ENCODE data around the gene ZNF593OS. TPM values are rescaled to one million over a fixed set of nuclear protein-coding genes. Genes with fewer than 3 reads are reported as not detected.

Gene ZNF593OS
- total and polyA plus RNA-seq, 2 of the 8 experiments (the other 6 are each of a cell fraction or from before 2014, with no cell fraction given): not detected

GRCh38 chr1:26164036-26164860 is 7.4 kb downstream of the ZNF593OS start:
- H3K4me3 ChIP-seq (ENCODE audit: extremely low read depth in 1 of 4, insufficient read depth in 2 of 4, low read depth in 3 of 4, low read length in 4 of 4): peak overlapping the region; percentile 39 to 65 (median 46)
- H2AK5ac ChIP-seq (ENCODE audit: low read depth, low read length): no peak overlapping the region
- no peak overlapping the region for H3K4ac ChIP-seq (replicated peaks; ENCODE audit: insufficient read length, low read depth, low read length)
- WGBS, 2 experiments (ENCODE audit: extremely low coverage in 1 of 2, insufficient coverage in 1 of 2, insufficient read length in 1 of 2, insufficient replicate concordance in 2 of 2, low coverage in 1 of 2, low lambda C conversion rate in 2 of 2, missing lambda C conversion rate in 1 of 2): 17% methylated on average over 30 of the region's 72 CpGs; no CpG with 5 or more reads in 1 of the 2 experiments
- peak overlapping the region; percentile 78 for H3K18ac ChIP-seq (ENCODE audit: extremely low read depth, low read length)
- H3K14ac ChIP-seq (ENCODE audit: insufficient read length): no peak overlapping the region
- H3K79me1 ChIP-seq (ENCODE audit: low read depth, low read length): no peaks in the 10 kb centered on the region
- H2BK20ac ChIP-seq (ENCODE audit: low read length): no peak overlapping the region
- no peak overlapping the region for H4K91ac ChIP-seq (replicated peaks; ENCODE audit: insufficient read length, low read length)
- peak overlapping the region; percentile 14; the same call in 1 of the 2 replicates for H2AFZ ChIP-seq (ENCODE audit: low read length)
- H3K9me3 ChIP-seq (ENCODE audit: insufficient read depth in 2 of 2, low read depth in 1 of 2, low read length in 1 of 2): no peaks in the 10 kb centered on the region
- H3K23ac ChIP-seq (ENCODE audit: insufficient read length): no peak overlapping the region
- no peak overlapping the region for H2BK120ac ChIP-seq (replicated peaks; ENCODE audit: low read depth, low read length)
- no peaks in the 10 kb centered on the region for H3K79me2 ChIP-seq (ENCODE audit: control insufficient read depth in 1 of 2, insufficient read depth in 2 of 2, low read length in 2 of 2)
- H2BK5ac ChIP-seq (ENCODE audit: low read depth, low read length): peak overlapping the region; percentile 24; the same call in 1 of the 2 replicates
- H3K4me2 ChIP-seq (ENCODE audit: insufficient read depth in 1 of 2, low read depth in 2 of 2, low read length in 2 of 2): peak overlapping the region; percentile 81 to 89
- peaks cover 3 to 5% of the 10 kb centered on the region in 2 experiments for H4K20me1 ChIP-seq (replicated peaks in 1 of 2; ENCODE audit: control insufficient read depth in 1 of 2, insufficient read depth in 2 of 2, low read length in 2 of 2)
- H3K23me2 ChIP-seq (ENCODE audit: low read depth, low read length): peaks cover 8% of the 10 kb centered on the region; the same call in 1 of the 2 replicates
- H2BK15ac ChIP-seq (ENCODE audit: low read length): no peak overlapping the region
- peak overlapping the region; percentile 65 for H4K8ac ChIP-seq (ENCODE audit: extremely low read depth, insufficient read depth, low read length)
- H3K56ac ChIP-seq (replicated peaks; ENCODE audit: insufficient read length, low read depth, low read length): no peak overlapping the region
- peak in 1 of 2 experiments; percentile 85 for DNase-seq (ENCODE audit: low read depth in 1 of 2, low spot score in 2 of 2)
- H3K27ac ChIP-seq (ENCODE audit: low read depth, low read length): no peak overlapping the region
- peak overlapping the region in 2 of 4 experiments; percentile 10 to 20; a peak in 2 of 7 replicates for H3K9ac ChIP-seq (replicated peaks in 1 of 4; ENCODE audit: extremely low read depth in 1 of 4, low read depth in 3 of 4, low read length in 3 of 4)
- ChIA-PET POLR2A (ENCODE audit: partially characterized antibody) (interaction anchor here (1.0 to 1.4 kb wide), 2 partner anchors 36 to 126 kb away, joined by 3 to 4 read pairs; no protein-coding TSS in a partner anchor), CTCF (ENCODE audit: partially characterized antibody) (interaction anchor here (0.7 to 4.0 kb wide), 13 partner anchors 8 to 134 kb away, joined by 3 to 18 read pairs (median 4); no protein-coding TSS in a partner anchor)
- peaks cover 5 to 36% (median 15%) of the 10 kb centered on the region in 4 experiments for H3K4me1 ChIP-seq (replicated peaks in 1 of 4; ENCODE audit: control insufficient read depth in 3 of 4, insufficient read depth in 4 of 4, low read length in 3 of 4)
- H3K36me3 ChIP-seq (ENCODE audit: control insufficient read depth in 2 of 4, insufficient read depth in 4 of 4, low read length in 3 of 4): no peaks in the 10 kb centered on the region
- peaks cover 31 to 57% (median 51%) of the 10 kb centered on the region in 4 experiments for H3K27me3 ChIP-seq (replicated peaks in 1 of 4; ENCODE audit: control insufficient read depth in 3 of 4, extremely low read depth in 1 of 4, insufficient read depth in 3 of 4, low read length in 3 of 4)
- no peak for FAIRE-seq
- peak overlapping the region; percentile 87; the same call in 1 of the 2 replicates for H2BK12ac ChIP-seq (ENCODE audit: low read depth, low read length)
- H4K5ac ChIP-seq (ENCODE audit: insufficient read length, low read depth, low read length): no peak overlapping the region
- TF ChIP-seq TCF12 (IDR thresholded peaks at IDR 0.05; ENCODE audit: low read depth, low read length): no peak
- no peak for TF ChIP-seq CHD1 (IDR thresholded peaks at IDR 0.05; ENCODE audit: low read depth, low read length)
- TF ChIP-seq RBBP5 (IDR thresholded peaks at IDR 0.05; ENCODE audit: borderline replicate concordance, low read depth, low read length): no peak; the same call in 1 of the 2 replicates
- TF ChIP-seq CTBP2 (IDR thresholded peaks at IDR 0.05; ENCODE audit: borderline replicate concordance, insufficient read depth, insufficient read length, low read length): peak; percentile 52
- no peak for TF ChIP-seq HDAC6 (IDR thresholded peaks at IDR 0.05; ENCODE audit: low read depth, low read length)
- no peak for TF ChIP-seq BACH1 (IDR thresholded peaks at IDR 0.05; ENCODE audit: low read length)
- no peak for TF ChIP-seq GTF2F1 (IDR thresholded peaks at IDR 0.05; ENCODE audit: borderline replicate concordance, low read depth, low read length)
- TF ChIP-seq JUND (IDR thresholded peaks at IDR 0.05; ENCODE audit: low read length): no peak
- TF ChIP-seq SP4 (IDR thresholded peaks at IDR 0.05; ENCODE audit: low read length): no peak
- no peak; the same call in 1 of the 2 replicates for TF ChIP-seq CREB1 (IDR thresholded peaks at IDR 0.05)
- no peak for TF ChIP-seq GABPA (IDR thresholded peaks at IDR 0.05; ENCODE audit: borderline replicate concordance, insufficient read depth, low read length)
- TF ChIP-seq SIRT6 (IDR thresholded peaks at IDR 0.05; ENCODE audit: low read length): no peak
- no peak for TF ChIP-seq CHD2 (IDR thresholded peaks at IDR 0.05; ENCODE audit: low read length)

All from H1 (cell line).